ENCODE measurements around the gene CACNA2D3.

DNA sequence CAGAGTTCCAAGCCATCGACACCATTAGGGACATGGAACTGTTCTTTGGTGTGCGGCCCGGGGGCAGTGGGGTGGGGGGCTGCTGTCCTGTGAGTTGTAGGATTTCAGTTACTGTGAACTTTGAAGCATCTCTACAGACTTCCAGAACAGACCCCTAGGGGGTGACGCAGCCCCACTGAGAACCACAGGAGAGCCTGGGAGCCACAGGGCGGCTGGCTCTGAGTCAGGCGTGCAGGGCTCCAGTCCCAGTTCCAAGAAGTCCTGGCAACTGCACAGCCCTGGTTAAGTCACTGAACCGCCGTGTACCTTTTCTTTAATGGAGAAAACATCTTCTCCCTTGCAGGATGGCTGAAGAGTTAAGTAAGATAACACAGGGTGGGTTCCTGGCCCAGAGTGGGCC lies 829.1 kb downstream of the CACNA2D3 start:
- TF ChIP-seq GATA3 (IDR thresholded peaks at IDR 0.05; ENCODE audit: low read depth, low read length) = no peak
- TF ChIP-seq GATA2 (IDR thresholded peaks at IDR 0.05; ENCODE audit: low read depth, low read length) = no peak
